ENCODE results near the gene BCL3.
"Not testable (repeated sequence)": the region's sequence is repeated elsewhere in the genome, so short reads cannot be mapped to it uniquely, and the experiment has no call there.

BCL3 gene

GRCh38 chr19:44762038-44762437 is 13.5 kb downstream of the BCL3 start:
- DNase-seq, result no peak

GRCh38 chr19:44765033-44765948 is 16.8 kb downstream of the BCL3 start:
- DNase-seq, result no peak

GRCh38 chr19:44765949-44766335 is 17.4 kb downstream of the BCL3 start:
- DNase-seq, result no peak

GRCh38 chr19:44767295-44768180 is 19.0 kb downstream of the BCL3 start:
- no peak for DNase-seq

- DNase-seq, result peak; percentile 98
Measured at GRCh38 chr19:44770550-44771257, 22.2 kb downstream of the BCL3 start.

GRCh38 chr19:44772144-44772543 is 23.6 kb downstream of the BCL3 start:
- not testable (repeated sequence) for DNase-seq

GRCh38 chr19:44772959-44773358 is 24.5 kb downstream of the BCL3 start:
- DNase-seq, result no peak

GRCh38 chr19:44775676-44776240 is 27.2 kb downstream of the BCL3 start:
- DNase-seq, result no peak

- no peak for DNase-seq
Measured at GRCh38 chr19:44776402-44777096, 28.0 kb downstream of the BCL3 start.

GRCh38 chr19:44777715-44778347 is 29.3 kb downstream of the BCL3 start, which contains the start of gene CBLC:
Gene CBLC (plus strand): TSS chr19:44777890. CDS start chr19:44777932, 42 bp downstream.
- DNase-seq, result no peak

GRCh38 chr19:44779150-44779549 is 30.6 kb downstream of the BCL3 start:
- DNase-seq, result no peak

GRCh38 chr19:44781694-44782093 is 33.2 kb downstream of the BCL3 start:
- DNase-seq, result not testable (repeated sequence)

GRCh38 chr19:44782729-44783128 is 34.2 kb downstream of the BCL3 start:
- DNase-seq, result no peak

GRCh38 chr19:44783545-44783944 is 35.0 kb downstream of the BCL3 start:
- DNase-seq, result no peak

GRCh38 chr19:44785271-44785670 is 36.8 kb downstream of the BCL3 start:
- DNase-seq, result no peak

GRCh38 chr19:44785993-44786392 is 37.5 kb downstream of the BCL3 start:
- no peak for DNase-seq

GRCh38 chr19:44788971-44789370 is 40.5 kb downstream of the BCL3 start:
- no peak for DNase-seq

GRCh38 chr19:44789943-44790483 is 41.5 kb downstream of the BCL3 start:
- no peak for DNase-seq

- DNase-seq, result no peak
Measured at GRCh38 chr19:44792281-44792680, 43.8 kb downstream of the BCL3 start.

- DNase-seq, result no peak
Measured at GRCh38 chr19:44794610-44795009, 46.1 kb downstream of the BCL3 start.

GRCh38 chr19:44795398-44795987 is 47.0 kb downstream of the BCL3 start:
- no peak for DNase-seq
